HEK293T (cell line): ENCODE data around the gene RBFOX2.
A peak's percentile ranks its signal among the peaks of the same experiment; 100 is the strongest.

ENCODE experiments used
- CTCF ChIA-PET: fragments of 350-600 bp; formaldehyde crosslinking; extraction: SDS; loops from one replicate; lab custom pipeline; 2021; ENCODE audit warnings: antibody characterized with exemption, inconsistent platforms; lab: Yijun Ruan, JAX
- POLR2A ChIA-PET: fragments of 350-600 bp; formaldehyde crosslinking; extraction: SDS; loops from one replicate; lab custom pipeline; 2020; ENCODE audit warnings: antibody characterized with exemption, inconsistent platforms; lab: Yijun Ruan, JAX
- DNase-seq: peaks from one replicate; pipeline ENCODE4 v3.0.0; 2012; ENCODE audit warnings: mixed read lengths; ENCODE audit errors: extremely low spot score
- ARNT ChIP-seq: fragments of 450-650 bp; IDR thresholded peaks from 2 replicates; pipeline ENCODE4 v1.6.1; 2017; ENCODE audit warnings: mild to moderate bottlenecking
- BHLHE40 ChIP-seq: fragments of 450-650 bp; IDR thresholded peaks from 2 replicates; pipeline ENCODE4 v1.6.1; 2016; ENCODE audit warnings: mild to moderate bottlenecking, moderate library complexity, borderline replicate concordance
- CTBP1 ChIP-seq: fragments of 450-650 bp; IDR thresholded peaks from 2 replicates; pipeline ENCODE4 v1.6.1; 2016; ENCODE audit warnings: borderline replicate concordance
- ELF4 ChIP-seq: fragments of 450-650 bp; IDR thresholded peaks from 2 replicates; pipeline ENCODE4 v1.6.1; 2017; ENCODE audit warnings: antibody characterized with exemption
- FOXA1 ChIP-seq: fragments of 450-650 bp; IDR thresholded peaks from 2 replicates; pipeline ENCODE4 v1.6.1; 2016; ENCODE audit warnings: mild to moderate bottlenecking
- FOXK2 ChIP-seq: fragments of 450-650 bp; IDR thresholded peaks from 2 replicates; pipeline ENCODE4 v1.6.1; 2016; ENCODE audit warnings: mild to moderate bottlenecking
- FOXM1 ChIP-seq: fragments of 450-650 bp; IDR thresholded peaks from 2 replicates; pipeline ENCODE4 v1.6.1; 2017; ENCODE audit warnings: mild to moderate bottlenecking, borderline replicate concordance
- HDGF ChIP-seq: fragments of 450-650 bp; IDR thresholded peaks from 2 replicates; pipeline ENCODE4 v1.6.1; 2017; ENCODE audit warnings: antibody characterized with exemption, borderline replicate concordance
- L3MBTL2 ChIP-seq: fragments of 450-650 bp; conservative IDR thresholded peaks from 2 replicates; pipeline ENCODE4 v1.6.1; 2016; ENCODE audit warnings: mild to moderate bottlenecking
- LEF1 ChIP-seq: fragments of 450-650 bp; IDR thresholded peaks from 2 replicates; pipeline ENCODE4 v1.6.1; 2017; ENCODE audit warnings: mild to moderate bottlenecking, borderline replicate concordance
- NFRKB ChIP-seq: fragments of 450-650 bp; IDR thresholded peaks from 2 replicates; pipeline ENCODE4 v1.6.1; 2016; ENCODE audit warnings: mild to moderate bottlenecking, moderate library complexity
- SP1 ChIP-seq: fragments of 450-650 bp; IDR thresholded peaks from 2 replicates; pipeline ENCODE4 v1.6.1; 2017
- SUZ12 ChIP-seq: fragments of 450-650 bp; IDR thresholded peaks from 2 replicates; pipeline ENCODE4 v1.6.1; 2016; ENCODE audit warnings: mild to moderate bottlenecking
- TARDBP ChIP-seq: fragments of 450-650 bp; IDR thresholded peaks from 2 replicates; pipeline ENCODE4 v1.6.1; 2016
- ZNF384 ChIP-seq: fragments of 450-650 bp; IDR thresholded peaks from 2 replicates; pipeline ENCODE4 v1.6.1; 2016
- TF ChIP-seq, protein P1 (sequence below): fragments of 450-650 bp; IDR thresholded peaks from 2 replicates; pipeline ENCODE4 v1.6.1; 2016

The RBFOX2 gene

DNA sequence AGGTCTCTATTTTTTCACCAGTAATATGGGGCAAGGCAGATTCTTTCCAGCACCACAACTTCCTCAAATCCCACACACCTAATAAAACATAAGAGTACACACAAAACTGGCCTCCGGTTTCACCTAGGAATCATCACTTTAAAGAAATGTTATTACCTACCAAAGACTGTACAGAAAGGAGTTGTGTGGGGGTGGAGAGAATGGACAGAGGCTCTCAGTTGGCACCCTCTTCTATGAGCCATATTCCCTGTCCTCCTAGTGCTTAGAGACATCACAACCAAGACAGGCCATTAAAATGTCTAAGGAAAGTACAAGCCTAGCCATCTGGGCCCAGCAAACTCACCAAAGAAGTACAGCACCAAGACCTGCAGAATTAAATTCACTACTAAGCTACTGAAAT is 56.1 kb downstream of the RBFOX2 start:
- DNase-seq = no peak
- CTCF ChIA-PET = interaction anchor here (0.6 to 0.7 kb wide), 2 partner anchors 12 to 44 kb away, joined by 3 read pairs; no protein-coding TSS in a partner anchor
- TF ChIP-seq FOXM1 = no peak
- POLR2A ChIA-PET = interaction anchor here (0.7 kb wide), 1 partner anchor 93 kb away, joined by 3 read pairs; no protein-coding TSS in a partner anchor

DNA sequence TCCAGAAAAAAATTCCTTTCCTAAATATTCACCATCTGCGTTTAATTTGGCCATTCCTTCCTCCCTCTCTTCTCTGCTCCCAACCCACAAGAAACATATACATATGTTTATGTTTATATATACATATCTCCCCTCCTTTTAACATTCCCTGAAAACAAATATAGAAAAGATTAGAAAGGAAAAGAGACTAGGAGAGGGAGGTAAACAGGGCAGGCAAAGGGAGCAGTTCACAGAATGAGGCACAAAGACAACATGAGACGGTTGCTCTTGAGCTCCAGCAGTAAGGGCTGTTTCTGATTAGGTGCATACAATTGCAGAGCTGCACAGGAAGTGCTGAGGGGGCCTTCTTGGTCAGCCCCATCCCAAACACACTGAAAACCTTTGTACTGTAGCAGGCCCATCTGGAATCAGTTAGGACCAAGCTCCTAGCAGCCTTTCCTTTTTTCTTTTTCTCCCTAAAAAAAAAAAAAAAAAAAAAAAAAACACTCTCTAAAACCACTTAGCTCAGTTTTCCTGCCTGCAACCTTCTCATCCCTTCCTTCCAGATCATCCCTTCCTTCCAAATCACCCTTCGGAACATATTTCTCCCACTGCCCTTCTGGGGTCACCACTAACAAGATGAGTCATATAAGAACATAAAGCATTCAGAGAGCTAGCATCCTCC is 57.0 kb downstream of the RBFOX2 start:
- peak; percentile 21 for DNase-seq
- ChIA-PET CTCF (interaction anchor here (0.6 to 0.9 kb wide), 3 partner anchors 13 to 95 kb away, joined by 3 to 4 read pairs (median 4); no protein-coding TSS in a partner anchor), POLR2A (interaction anchor here (0.7 to 1.0 kb wide), 2 partner anchors 10 to 94 kb away, joined by 3 to 4 read pairs; no protein-coding TSS in a partner anchor)
- TF ChIP-seq ZNF384 = 0 out of 2 replicates have a peak, but pooled peaks have one; percentile 15
- no peak for TF ChIP-seq SP1

DNA sequence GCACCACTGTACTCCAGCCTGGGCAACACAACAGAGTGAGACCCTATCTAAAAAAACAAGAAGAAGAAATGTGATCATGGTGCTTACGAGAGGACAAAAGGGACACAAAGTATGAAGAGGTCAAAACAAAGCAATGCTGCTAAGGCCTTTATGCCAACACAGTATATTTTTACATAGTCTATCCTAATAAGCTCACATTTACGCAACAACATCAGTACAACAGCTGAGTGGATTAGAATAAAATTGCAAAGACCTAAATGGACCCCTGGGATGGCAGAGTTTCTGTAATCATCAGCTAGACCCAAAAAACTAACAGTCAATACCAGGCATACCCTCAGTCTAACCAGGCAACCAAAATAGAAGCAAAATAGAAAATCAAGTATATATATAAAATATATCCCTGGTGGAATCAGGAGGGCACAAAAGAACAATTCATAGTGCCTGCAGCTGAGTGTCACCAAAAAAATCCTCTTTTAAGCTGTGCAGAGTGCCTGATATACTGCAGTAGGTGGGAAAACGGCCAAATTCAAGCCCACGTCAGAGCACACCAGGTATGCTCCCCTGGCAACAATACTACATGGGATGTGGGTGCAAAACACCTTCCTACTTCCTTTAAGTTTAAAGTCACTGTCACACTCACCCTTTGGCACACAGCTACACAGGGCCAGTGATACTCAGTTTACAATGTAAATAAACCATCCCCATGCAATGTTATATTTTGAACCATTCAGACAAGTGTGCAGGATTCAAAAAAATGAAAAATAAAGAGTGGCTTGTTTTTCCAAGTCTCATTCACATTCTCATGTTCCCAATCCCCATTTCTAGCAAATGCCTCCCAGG is 57.8 kb downstream of the RBFOX2 start:
- CTCF ChIA-PET = interaction anchor here (0.6 kb wide), 1 partner anchor 87 kb away, joined by 4 read pairs; no protein-coding TSS in a partner anchor
- POLR2A ChIA-PET = interaction anchor here (1.4 kb wide), 1 partner anchor 95 kb away, joined by 3 read pairs; no protein-coding TSS in a partner anchor
- DNase-seq = no peak
- no peak for TF ChIP-seq ZNF384
- no peak for TF ChIP-seq LEF1
- no peak for TF ChIP-seq BHLHE40
- TF ChIP-seq FOXM1 = no peak
- TF ChIP-seq, protein P1, sequence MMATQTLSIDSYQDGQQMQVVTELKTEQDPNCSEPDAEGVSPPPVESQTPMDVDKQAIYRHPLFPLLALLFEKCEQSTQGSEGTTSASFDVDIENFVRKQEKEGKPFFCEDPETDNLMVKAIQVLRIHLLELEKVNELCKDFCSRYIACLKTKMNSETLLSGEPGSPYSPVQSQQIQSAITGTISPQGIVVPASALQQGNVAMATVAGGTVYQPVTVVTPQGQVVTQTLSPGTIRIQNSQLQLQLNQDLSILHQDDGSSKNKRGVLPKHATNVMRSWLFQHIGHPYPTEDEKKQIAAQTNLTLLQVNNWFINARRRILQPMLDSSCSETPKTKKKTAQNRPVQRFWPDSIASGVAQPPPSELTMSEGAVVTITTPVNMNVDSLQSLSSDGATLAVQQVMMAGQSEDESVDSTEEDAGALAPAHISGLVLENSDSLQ = no peak

DNA sequence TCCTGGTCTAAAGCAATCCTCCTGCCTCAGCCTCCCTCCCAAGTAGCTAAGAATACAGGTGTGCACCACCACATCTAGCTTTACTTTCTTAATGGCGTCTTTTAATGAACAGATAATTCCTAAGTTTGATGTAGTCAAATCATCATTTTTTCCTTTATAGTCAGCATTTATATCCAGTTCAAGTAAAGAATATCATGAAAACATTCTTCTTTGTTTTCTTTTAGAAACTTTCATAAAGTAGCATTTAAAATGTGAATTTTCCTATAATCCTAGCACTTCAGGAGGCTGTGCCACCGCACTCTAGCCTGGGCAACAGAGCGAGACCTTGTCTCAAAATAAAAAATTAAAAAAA is 61.6 kb downstream of the RBFOX2 start:
- no peak for TF ChIP-seq HDGF
- TF ChIP-seq, protein P1 = no peak
- TF ChIP-seq FOXK2 = no peak
- TF ChIP-seq FOXM1 = no peak
- no peak for TF ChIP-seq SP1
- no peak for TF ChIP-seq L3MBTL2
- TF ChIP-seq ELF4 = no peak
- no peak for TF ChIP-seq TARDBP
- TF ChIP-seq NFRKB = no peak
- ChIA-PET POLR2A (no interaction called here), CTCF (interaction anchor here (0.7 kb wide), 1 partner anchor 12 kb away, joined by 3 read pairs; no protein-coding TSS in a partner anchor)
- no peak for DNase-seq

DNA sequence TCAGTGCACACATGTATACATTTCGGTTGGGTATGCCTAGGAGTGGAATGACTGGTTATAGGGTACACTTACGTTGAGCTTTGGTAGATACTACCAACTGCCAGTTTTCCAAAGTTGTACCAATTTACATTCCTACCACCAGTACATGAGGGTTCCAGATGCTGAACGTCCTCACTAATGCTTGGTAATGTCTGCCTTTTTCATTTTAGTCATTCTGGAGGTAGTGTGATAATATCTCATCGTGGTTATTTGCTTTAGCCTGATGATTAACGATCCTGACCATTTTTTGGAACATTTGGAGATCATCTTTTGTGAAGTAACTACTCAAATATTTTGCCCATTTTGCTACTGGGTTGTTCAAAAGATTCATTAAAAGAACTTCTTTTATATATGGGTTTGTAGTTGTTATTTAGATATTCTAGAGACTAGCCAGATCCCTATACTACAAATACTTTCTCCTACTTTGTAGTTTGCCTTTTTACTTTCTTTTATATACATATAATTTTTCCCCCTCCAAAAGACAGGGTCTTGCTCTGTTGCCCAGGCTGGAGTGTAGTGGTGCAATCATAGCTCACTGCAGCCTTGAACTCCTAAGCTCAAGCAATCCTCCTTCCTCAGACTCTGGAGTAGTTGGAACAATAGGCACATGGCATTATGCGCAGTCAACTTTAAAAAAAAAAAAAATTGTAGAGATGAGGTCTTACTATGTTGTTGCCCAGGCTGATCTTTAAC is 62.1 kb downstream of the RBFOX2 start:
- no peak for DNase-seq
- ChIA-PET CTCF (interaction anchor here (0.7 to 1.0 kb wide), 2 partner anchors 12 to 62 kb away, joined by 3 read pairs; partner anchors contain the start of gene RBFOX2), POLR2A (no interaction called here)
- no peak for TF ChIP-seq L3MBTL2
- no peak for TF ChIP-seq LEF1

DNA sequence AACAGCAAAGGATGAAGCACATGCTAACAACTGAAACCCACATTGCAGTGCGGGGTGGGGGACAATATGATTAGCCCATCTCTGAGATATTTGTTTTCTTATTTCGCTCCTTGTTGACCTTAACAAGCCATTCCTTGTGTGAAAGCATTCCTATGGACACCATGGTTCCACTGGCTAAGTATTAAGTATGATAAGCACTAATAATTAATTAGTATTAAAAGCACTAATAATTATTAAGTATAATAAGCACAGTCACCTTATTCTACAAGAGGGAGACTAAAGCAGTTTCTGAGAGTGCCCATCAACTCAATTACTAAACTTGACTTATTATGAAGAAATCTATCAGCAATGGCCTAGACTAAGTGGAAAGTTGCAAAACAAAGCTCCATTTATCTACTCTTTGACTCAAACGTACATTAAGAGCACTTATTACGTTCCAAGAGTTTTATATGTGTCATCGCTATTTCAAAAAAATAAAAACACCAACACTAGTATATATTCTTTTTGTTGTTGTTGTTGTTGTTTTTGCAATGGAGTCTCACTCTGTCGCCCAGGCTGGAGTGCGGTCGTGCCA is 65.3 kb downstream of the RBFOX2 start:
- DNase-seq = no peak
- CTCF ChIA-PET = no interaction called here
- no peak for TF ChIP-seq LEF1
- no peak for TF ChIP-seq SP1
- no peak for TF ChIP-seq L3MBTL2
- no peak for TF ChIP-seq FOXK2
- TF ChIP-seq BHLHE40 = no peak
- no peak for TF ChIP-seq ZNF384
- no peak for TF ChIP-seq HDGF
- TF ChIP-seq ELF4 = no peak
- no peak for TF ChIP-seq CTBP1
- no peak for TF ChIP-seq NFRKB
- TF ChIP-seq FOXA1 = no peak
- TF ChIP-seq SUZ12 = no peak
- TF ChIP-seq ARNT = no peak
- TF ChIP-seq FOXM1 = no peak
- no peak for TF ChIP-seq TARDBP
- TF ChIP-seq, protein P1 = no peak
- POLR2A ChIA-PET = no interaction called here
